CD4-positive, alpha-beta T cell treated with Interleukin-17A for 4 hours (primary cell): ENCODE measurements around the gene RBBP8.
"Not testable (repeated sequence)": the region's sequence is repeated elsewhere in the genome, so short reads cannot be mapped to it uniquely, and the experiment has no call there.

ENCODE experiments used
- DNase-seq: peaks from one replicate; pipeline ENCODE4 v3.0.0-alpha.2; 2020; ENCODE audit warnings: mixed read lengths

The RBBP8 gene

DNA sequence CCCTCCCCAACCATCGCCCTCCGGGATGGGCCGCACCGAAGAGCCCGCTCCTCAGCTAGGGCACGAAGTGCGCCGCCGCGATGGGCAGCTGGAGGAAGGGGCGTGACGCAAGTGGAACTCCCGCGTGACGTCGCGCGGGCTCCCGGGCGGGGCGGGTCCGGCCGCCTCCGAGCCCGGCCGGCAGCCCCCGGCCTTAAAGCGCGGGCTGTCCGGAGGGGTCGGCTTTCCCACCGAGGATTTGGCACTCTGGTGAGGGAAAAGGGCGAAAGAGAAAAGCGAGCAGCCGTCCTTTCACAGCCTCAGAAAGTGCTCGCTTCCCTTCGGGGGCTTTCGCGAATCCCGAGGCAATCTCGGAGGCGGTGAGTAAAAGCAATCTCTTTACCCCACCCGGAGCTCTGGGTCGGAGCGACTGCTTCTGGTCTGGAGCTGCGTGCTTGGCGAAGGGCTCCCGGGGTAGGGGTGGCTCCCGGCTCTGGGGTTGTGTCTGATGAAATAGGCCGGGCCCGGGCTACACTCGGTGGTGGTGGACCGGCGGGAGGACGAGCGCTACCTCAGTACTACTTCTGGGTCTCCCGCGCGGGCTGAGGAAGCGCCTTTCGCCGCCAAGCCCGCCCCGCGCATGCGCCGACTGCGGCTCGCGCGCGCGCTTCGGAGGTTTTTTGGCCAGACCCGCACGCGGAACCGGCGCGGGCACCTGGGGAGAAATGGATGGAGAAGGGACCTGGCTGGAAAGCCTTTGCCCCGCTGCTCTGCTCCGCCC lies at the start of gene RBBP8:
Gene RBBP8, plus strand, starts transcription at position 123 of the 760 bp plus-strand sequence. CDS start 3,524 bp downstream, outside the sequence.
- peak; percentile 85 for DNase-seq

DNA sequence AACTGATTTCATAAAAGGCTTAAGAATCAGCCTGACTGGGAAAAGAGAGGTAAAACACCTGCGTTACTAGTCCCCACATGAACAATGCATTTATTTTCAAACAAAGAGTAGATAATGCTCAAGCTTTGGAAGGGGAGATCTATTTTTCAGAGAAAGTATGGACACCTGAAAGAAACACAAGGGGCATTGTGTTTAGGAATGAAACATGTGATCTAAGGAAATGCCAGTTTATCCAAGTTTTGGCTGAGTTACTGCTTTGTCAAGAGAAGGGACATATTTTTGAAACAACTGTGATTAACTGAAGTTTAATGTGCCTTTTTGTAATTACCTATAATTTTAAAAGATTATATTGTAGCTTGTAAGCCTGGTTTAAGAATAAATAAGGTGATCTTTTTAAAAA lies 49.3 kb upstream of the RBBP8 start:
- no peak for DNase-seq

DNA sequence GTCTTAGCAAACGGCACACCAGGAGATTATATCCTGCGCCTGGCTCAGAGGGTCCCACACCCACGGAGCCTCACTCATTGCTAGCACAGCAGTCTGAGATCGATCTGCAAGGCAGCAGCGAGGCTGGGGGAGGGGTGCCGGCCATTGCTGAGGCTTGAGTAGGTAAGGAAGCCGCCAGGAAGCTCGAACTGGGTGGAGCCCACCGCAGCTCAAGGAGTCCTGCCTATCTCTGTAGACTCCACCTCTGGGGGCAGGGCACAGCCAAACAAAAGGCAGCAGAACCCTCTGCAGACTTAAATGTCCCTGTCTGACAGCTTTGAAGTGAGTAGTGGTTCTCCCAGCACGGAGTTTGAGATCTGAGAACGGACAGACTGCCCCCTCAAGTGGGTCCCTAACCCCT lies 47.4 kb upstream of the RBBP8 start:
- not testable (repeated sequence) for DNase-seq

DNA sequence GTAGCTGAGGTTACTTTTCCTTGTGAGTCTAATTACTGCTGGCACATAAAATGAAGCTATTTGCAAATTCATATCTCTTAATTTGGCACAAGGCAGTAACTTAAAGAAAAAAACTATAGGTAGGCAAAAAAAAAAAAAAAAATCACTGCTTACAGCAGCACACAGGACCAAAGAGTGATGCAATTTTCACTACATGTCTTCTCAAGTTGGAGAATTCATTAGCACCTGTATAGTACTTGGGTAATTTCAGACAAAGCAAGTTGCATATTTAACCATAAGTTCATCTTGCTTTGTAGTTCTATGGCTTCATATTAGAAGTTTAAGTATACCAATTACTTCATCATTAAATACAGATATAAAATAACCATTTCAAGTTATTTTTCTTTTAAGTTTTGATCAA lies 33.7 kb upstream of the RBBP8 start:
- DNase-seq: no peak

DNA sequence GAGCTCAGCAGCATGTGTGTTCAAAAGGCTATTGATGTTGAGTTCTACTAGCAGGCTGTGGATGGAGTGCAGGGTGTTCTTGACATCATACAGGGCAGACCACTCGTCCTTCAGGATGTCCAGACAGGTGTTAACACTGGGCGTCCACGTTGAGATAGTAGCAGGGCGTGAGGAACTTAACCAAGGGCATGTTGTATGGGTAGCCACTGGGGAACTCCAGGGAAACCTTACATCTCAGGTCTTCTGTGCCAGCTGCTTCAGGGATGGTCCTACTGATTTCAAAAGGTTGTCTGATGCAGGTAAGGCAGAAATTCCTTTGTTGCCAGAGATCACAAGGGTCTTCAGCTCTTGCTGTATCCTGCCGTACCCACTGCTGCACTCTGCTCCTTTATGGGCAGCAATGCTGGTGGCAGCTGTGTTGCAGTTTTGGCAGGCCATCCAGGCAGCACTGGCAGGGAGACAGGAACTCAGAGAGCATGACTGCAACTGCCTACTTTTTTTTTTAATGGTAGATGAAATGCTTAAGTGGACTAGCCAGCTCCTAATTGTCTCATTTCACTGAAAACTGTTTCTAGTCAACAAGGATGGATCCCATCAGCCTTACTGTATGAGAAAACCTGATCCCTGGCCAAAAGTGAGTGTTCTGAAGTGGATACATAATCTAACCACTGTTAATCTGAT lies 32.4 kb upstream of the RBBP8 start:
- DNase-seq: no peak

DNA sequence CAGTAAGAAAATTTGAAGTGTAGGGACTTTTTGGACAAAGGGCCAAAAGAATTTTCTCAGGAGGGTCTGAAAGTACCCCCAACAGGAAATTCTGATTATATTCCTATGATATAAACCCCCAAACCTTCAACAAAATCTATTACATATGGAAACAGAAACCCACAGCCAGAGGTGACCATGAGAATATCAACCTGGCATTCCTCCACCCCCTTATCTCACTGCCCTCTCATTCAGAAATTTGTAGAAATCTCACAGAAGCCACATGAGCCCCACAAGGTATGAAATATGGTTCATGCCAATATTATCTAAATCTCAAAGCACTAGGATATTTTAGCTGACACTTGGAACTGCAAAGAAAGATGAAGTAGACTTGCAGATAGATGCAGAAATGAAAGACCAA lies 31.0 kb upstream of the RBBP8 start:
- no peak for DNase-seq

DNA sequence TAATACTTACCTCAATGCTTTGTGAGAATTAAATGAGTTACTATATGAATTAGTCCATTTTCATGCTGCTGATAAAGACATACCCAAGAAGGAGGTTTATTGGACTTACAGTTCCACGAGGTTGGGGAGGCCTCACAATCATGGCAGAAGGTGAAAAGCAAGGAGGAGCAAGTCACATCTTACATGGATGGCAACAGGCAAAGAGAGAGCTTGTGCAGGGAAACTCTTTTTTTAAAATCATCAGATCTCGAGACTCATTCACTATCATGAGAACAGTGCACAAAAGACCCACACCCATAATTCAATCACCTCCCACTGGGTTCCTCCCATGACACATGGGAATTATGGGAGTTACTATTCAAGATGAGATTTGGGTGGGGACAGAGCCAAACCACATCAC lies 29.9 kb upstream of the RBBP8 start:
- DNase-seq: not testable (repeated sequence)

DNA sequence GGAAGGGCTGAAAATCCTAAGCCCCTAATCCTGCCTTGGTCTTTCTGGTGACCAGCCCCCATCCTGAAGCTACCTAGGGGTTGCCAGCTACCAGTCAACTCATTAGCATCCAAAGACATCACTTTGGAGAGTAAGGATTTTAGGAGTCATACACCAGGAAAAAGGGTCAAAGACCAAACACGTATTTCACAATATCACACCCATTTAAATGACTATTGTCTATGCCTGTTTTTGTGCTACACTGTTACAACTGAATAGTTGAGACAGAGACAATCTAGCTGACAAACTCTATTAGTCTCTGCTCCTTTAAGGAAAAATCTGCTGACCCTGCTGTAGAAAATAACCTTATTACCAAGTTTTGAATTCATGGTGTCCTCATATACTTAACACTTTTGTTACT lies 21.0 kb upstream of the RBBP8 start:
- no peak for DNase-seq

DNA sequence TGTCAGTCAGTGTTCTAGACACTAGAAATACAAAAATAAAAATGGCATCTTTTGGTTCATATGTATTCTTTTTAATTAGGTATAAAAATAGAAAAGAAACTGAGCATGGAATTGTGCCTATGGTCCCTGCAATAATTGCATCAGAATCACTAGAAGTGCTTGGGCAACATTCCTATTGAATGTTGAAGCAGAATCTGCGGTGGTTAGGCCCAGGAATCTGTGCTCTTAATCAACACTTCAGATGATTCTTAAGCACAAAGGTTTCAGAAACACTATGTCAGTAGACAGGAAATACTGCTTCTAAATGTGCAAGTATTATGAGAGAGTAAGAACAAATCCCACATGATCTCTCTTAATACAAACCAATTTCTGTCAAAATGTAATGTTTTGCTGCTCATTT lies 20.3 kb upstream of the RBBP8 start:
- DNase-seq: no peak

DNA sequence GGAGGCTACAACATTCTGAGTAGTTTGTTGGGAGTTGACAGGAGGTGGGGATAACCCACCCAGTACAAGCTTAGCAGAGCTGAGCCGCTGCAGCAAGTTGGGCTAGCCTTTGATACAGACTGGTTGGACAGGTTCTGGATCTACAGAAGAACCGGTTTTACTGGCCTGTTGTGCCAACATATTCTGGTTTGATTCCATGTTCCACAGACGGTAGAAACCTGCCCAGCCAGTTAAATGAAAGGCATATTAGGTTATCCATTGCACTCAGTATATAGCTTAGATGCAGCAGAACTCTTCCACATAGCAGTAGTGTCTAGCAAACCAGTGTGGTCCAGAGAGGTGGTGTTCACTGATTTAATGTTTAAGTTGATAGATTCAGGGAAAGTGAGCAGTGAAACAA lies 19.3 kb upstream of the RBBP8 start:
- DNase-seq: no peak

DNA sequence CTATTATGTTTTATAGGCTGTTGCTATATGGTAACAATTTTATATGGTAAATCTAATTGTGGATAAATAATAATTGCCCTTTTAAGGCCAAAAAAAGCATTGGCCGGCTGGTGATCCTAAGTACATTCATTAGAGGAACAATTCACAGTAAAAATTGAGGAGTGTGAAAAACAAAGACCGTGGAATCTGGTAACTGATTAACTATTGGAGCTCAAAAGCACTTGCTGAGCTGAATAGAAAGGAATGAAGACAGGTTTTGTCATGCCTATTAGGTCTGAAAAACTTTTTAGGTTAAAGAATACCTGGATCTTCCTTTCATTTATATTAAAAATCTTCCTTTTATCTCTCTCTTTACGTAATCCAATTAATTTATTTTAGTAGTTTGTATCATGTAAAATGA lies 18.5 kb upstream of the RBBP8 start:
- DNase-seq: no peak

DNA sequence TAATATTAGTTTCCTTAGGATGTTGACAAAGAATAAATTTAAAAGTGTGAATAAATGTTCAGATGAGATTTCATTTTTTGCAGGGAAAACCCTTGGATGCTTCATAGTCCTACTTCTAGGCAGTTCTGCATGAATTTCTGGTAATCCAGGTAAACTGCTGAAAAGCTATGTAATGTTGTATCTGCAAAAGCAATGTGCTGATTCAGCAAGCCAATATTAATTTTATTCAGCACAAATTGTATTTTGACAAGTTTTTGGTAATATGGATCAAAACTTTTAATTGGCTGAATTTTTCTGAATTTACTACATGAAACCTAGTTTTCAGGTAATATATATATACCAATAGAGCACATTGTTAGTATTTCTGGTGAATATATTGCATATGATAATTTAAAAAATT lies 17.8 kb upstream of the RBBP8 start:
- DNase-seq: no peak

DNA sequence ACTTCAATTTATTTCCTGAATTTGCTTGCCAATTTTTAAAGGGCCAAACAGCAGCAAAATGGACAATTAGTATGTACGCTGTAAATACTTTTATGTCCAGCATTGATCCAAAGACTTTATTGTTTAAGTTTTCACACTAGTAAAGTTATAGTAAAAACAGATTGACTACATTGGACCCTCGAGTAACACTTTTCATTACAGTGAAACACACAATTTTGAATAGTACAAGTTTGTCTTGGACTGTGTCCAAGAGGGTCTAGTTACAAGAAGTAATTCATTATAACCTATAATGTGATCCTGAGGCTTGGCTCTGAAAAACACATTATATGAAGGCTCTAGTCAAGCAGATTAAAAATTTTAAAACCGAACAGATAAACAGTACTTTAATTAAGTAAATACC lies 11.4 kb upstream of the RBBP8 start:
- DNase-seq: no peak

DNA sequence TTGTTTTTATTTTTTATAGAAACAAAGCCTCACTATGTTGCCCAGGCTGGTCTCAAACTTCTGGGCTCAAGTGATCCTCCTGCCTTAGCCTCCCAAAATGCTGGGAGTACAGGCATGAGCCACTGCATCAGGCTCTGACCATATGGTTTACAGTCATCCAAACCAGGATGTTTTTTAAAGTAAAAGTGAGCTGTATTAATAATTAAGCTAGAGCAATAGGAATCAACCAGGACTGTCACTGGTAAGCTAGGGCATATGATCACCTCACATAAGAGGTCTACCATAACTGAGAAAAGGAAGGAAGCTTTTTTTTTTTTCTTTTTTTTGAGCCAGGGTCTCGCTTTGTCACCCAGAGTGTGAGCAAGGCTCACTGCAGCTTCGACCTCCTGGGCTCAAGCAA lies 8.5 kb upstream of the RBBP8 start:
- DNase-seq: no peak

DNA sequence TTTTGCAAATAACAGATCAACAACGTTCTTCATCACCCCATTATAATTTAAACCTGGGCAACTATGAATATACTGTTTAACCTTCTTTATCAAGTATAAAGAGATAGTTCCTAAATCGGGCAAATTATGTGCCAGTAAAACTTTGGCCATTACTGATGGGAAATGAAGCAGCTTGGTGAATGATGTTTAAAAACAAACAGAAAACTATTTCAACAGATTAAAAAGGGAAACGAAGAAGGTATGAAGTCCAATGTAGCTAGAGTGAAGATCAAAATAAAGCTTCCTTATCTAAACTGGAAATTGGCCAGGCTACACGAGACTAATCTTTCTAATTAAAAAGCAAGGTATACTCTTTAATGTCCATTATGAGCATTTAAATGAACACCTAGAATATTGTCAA lies 6.7 kb upstream of the RBBP8 start:
- no peak for DNase-seq

DNA sequence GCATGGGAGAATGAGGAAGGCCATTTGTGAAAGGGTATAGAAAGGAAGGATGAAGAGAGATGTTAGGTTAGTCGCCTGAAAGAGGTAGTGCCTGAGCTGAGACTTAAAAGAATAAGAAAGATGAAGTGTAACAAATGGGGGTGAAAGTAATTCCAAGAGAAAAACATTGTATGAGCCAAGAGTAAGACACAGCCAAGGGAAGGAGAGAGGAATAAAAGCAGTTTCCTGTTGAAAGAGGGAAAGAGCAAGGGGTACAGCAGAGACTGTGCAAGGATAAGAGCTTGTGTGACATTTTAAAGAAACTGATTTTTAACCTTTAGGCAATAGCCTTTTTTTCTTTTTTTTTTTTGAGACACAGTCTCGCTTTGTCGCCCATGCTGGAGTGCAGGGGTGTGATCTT lies 4.8 kb upstream of the RBBP8 start:
- no peak for DNase-seq

DNA sequence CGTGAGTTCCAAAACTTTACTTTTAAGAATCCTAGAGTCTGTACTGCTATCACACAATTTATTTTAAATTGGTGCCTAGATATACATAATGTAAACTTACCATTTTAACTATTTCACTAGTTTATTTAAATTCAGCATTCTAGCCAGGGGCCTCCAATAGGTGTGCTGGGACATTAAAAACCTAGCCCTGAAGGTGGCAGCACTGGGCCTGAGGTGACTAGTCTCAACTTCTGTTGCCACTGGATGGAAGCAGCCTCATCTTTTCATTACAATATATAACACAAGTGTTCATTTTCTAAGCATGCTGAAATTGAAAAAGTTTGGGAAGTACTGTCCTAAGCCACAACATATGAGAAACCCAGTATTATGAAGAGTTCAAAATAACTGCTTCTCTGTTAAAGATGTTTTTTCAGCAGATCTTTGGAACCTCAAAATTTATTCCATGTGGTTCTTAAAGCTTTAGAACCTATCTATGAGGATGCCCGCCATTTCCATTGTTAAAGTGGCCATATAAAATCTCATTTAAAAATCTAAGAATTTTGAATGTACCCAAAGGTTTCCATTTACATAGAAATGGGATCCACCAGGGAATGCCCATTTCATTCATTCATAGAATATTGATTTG lies 2.9 kb upstream of the RBBP8 start:
- DNase-seq: peak; percentile 86

DNA sequence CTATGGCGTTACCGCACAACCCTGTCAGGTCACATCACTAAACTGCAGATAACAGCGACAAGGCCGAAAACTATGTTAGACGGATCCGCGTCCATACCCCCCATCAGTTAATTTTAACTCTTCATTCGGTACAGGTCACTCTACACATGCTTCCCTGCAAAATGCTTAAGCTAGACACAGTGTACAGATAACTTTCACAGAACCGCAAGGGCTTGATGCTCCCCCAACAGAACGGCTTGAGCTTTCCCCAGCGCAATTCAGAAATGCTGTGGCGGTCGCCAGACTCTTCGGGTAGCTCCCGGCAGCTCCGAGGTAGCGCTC lies 283 bp upstream of the RBBP8 start:
- no peak for DNase-seq

DNA sequence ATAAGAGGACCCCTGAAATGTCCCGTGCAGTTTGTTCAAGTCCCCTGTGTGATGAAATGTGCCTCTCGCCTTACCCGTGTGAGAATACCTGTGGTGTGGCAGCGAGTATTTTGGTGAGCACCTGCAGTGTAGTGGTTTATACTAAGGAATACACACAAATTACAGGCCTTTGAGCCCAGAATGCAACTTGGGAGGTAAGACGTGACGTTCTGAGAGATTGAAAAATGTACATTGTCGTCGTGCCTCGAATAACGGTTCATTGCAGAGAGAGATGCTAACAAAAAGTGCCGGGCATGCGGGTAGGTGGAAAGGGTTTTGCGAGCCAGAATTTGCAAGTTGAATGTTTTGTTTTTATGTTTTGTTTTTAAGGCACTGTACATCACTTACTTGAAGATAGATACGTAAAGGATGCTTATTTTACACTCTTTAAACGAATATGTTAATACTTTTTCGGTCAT lies 867 bp downstream of the RBBP8 start:
- no peak for DNase-seq

DNA sequence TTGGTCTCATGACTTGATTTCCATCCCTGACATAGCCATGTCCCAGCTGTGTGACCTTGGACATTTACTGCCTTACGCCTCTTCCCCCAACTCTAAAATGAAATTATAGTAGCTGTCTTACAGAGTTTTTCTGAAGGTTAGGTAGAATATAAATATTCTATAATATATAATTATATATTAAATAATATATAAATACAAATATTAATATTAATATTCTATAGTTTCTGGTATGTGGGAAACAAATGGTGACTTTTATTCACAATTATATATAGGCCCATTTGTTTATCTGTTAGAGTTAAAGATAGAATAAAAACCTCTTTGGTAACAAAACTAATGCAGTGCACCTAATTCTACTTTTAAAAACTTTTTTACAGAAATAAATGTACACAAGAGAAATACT lies 1.7 kb downstream of the RBBP8 start:
- DNase-seq: no peak

DNA sequence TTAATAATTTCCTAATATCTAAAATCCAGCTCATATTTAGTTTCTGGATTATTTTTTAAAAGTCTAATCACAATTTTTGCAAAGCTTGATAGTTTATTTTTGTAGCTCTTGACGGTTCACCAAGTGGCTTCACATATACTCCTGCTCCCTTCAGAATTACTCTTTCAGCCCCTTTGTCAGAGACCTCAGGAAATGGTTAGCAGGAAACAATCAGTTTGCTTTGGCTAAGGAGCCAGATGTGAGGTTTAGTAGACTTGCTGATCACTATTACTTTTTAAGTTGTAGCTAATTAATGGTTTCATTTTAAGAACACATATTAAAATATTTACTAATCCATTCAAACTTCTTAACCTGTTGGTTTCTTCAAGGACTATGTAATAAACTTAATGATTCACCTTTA lies 2.3 kb downstream of the RBBP8 start:
- DNase-seq: no peak

DNA sequence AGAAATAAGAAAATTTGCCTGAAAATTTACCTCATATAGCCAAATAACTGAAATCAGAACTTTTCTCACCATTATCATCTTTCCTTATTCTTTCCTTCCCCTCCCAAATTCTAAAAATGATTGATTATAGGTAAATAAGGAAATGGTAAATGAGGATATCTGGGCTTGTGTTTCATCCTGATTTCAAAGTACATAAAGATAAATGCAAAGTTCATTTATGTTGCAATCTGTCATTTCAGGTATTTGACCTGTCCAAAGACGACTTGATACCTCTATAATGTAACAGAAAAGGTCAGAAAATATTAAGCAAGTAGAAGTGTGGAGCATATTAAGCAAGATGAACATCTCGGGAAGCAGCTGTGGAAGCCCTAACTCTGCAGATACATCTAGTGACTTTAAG lies 3.4 kb downstream of the RBBP8 start:
- no peak for DNase-seq

DNA sequence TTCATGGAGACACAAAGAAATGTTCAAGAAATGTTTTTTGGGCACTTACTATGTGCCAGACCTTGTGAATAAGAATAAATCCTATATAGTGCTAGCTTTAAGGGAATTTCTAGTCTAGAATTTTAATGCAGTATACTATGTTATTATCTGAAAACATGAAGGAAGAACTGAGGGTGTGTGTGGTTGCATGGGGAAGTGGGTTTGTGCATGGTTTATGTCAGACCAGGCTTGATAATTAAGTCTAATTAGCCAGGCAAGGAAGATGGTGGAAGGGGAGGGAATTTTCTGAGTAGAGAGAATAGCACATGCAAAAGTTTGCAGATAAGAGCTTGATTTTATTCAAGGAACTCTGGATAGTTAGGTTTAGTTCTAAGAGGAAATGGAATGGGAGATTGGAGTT lies 6.5 kb downstream of the RBBP8 start:
- DNase-seq: no peak

DNA sequence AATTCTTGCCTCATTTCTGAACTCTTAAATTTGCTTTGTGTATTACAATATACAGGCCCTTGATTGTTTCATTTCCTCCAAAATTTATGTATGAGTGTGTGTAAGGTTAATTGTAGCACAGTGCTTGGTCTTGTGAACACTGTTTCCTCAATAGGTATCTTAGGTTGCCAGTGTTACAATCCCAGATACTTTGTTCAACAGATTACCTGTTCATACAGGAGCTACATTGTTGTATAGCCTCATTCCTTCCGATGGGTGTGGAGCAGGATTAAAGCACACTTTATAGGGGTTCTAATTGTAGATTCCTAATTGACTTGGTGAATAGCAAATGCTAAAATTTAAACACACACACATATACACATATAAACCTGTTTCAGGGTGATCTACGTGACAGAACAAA lies 10.7 kb downstream of the RBBP8 start:
- DNase-seq: no peak
